Upper lobe of left lung (tissue), 6 donors: ENCODE data around the gene KRT86. TPM values are rescaled to one million over a fixed set of nuclear protein-coding genes. Genes with fewer than 3 reads are reported as not detected.

Source experiments
- ATAC-seq, 2 donors: fragments of 200-7000 bp; cut with Tn5 transposase; one replicate each; pipeline ENCODE4 v1.9.1; 2022; ENCODE audit warnings: mild to moderate bottlenecking in 2 of 2, moderate library complexity in 2 of 2; ENCODE audit not compliant: low FRiP score in 2 of 2
- DNase-seq, 2 donors: peaks; one replicate each; pipeline ENCODE4 v3.0.0-alpha.2; 2019 to 2020
- H3K27ac ChIP-seq, 4 donors: fragments of 200-600 bp; sonication (generic); one replicate each; pipeline ENCODE4 v1.5.1; 2016 to 2019
- H3K27me3 ChIP-seq, 4 donors: fragments of 200-600 bp; sonication (generic); one replicate each; pipeline ENCODE4 v1.5.1; 2017 to 2019
- H3K36me3 ChIP-seq, 4 donors: fragments of 200-600 bp; sonication (generic); one replicate each; pipeline ENCODE4 v1.5.1; 2016 to 2019
- H3K4me1 ChIP-seq, 4 donors: fragments of 200-600 bp; sonication (generic); one replicate each; pipeline ENCODE4 v1.5.1; 2018 to 2019
- H3K4me3 ChIP-seq, 4 donors: fragments of 200-600 bp; sonication (generic); one replicate each; pipeline ENCODE4 v1.5.1; 2017 to 2019; ENCODE audit warnings: mild to moderate bottlenecking in 2 of 4, moderate library complexity in 1 of 4
- H3K9me3 ChIP-seq, 4 donors: fragments of 200-600 bp; sonication (generic); one replicate each; pipeline ENCODE4 v1.5.1; 2018 to 2019
- CTCF ChIP-seq, 6 experiments: fragments of 450-650 bp in 4 of 6; fragments of 200-600 bp in 2 of 6; sonication (generic) in 2 of 6; IDR thresholded peaks; one replicate each; pipeline ENCODE4 v1.5.1; 2016 to 2019; ENCODE audit warnings: antibody characterized with exemption in 6 of 6
- EP300 ChIP-seq, 4 donors: sonication (generic); formaldehyde crosslinking; IDR thresholded peaks; one replicate each; pipeline ENCODE4 v1.5.1; 2017; ENCODE audit warnings: antibody characterized with exemption in 4 of 4, control low read depth in 2 of 4
- POLR2A ChIP-seq, 4 donors: fragments of 450-650 bp; IDR thresholded peaks; one replicate each; pipeline ENCODE4 v1.5.1; 2016 to 2017; ENCODE audit warnings: antibody characterized with exemption in 4 of 4, mild to moderate bottlenecking in 2 of 4
- POLR2AphosphoS5 ChIP-seq, 2 donors: sonication (generic); formaldehyde crosslinking; IDR thresholded peaks; one replicate each; pipeline ENCODE4 v1.5.1; 2017; ENCODE audit warnings: antibody characterized with exemption in 2 of 2
- WGBS, 2 donors: methylation state at CpG; one replicate each; pipeline ENCODE4 v1.1.5; 2017 to 2018; 5-methylcytosine and 5-hydroxymethylcytosine counted together
- total RNA-seq, 6 donors: library from RNA; depleted of rRNA in 4 of 6; stranded (reverse); fragments of >200 nt in 4 of 6; gene quantifications; one replicate each; pipeline versions ENCODE4 v1.1.0 to v1.2.1, GENCODE V29; 2016 to 2021
- donor health status: DM: no; HTN: no; CAD: no; lungs with moderate emphysema.
- donor health status: DM: no; HTN: yes; CAD: no; lungs with severe emphysema.

The KRT86 gene
- total RNA-seq, 6 donors from 2014 or later, result 0.30 to 1.5 (median 0.93) TPM; not detected in 2

GRCh38 chr12:52259657-52260243 lies 14.7 kb upstream of the KRT86 start:
- TF ChIP-seq POLR2AphosphoS5 (IDR thresholded peaks at IDR 0.05) (no peak), EP300 (IDR thresholded peaks at IDR 0.05) (no peak), POLR2A (IDR thresholded peaks at IDR 0.05) (no peak), CTCF (IDR thresholded peaks at IDR 0.05) (no peak)
- peaks cover 0 to 17% (median 6%) of the 10 kb centered on the region in 4 donors for H3K27me3 ChIP-seq
- H3K27ac ChIP-seq, result no peak overlapping the region
- H3K4me1 ChIP-seq, result peaks cover 4 to 9% (median 6%) of the 10 kb centered on the region in 4 donors
- ATAC-seq (no peak), DNase-seq (no peak)
- no peaks in the 10 kb centered on the region for H3K9me3 ChIP-seq
- no peaks in the 10 kb centered on the region for H3K36me3 ChIP-seq
- H3K4me3 ChIP-seq, result no peak overlapping the region
- 67 to 68% methylated on average over 6 of the region's 6 CpGs for WGBS, 2 donors

GRCh38 chr12:52260361-52261207 lies 13.9 kb upstream of the KRT86 start:
- peaks cover 0 to 17% (median 6%) of the 10 kb centered on the region in 4 donors for H3K27me3 ChIP-seq
- no peak overlapping the region for H3K27ac ChIP-seq
- peaks cover 4 to 9% (median 6%) of the 10 kb centered on the region in 4 donors for H3K4me1 ChIP-seq
- DNase-seq (no peak), ATAC-seq (no peak)
- H3K9me3 ChIP-seq, result no peaks in the 10 kb centered on the region
- TF ChIP-seq EP300 (IDR thresholded peaks at IDR 0.05), result no peak
- WGBS, 2 donors, result 64 to 71% methylated on average over 9 of the region's 9 CpGs
- H3K36me3 ChIP-seq, result no peaks in the 10 kb centered on the region
- no peak overlapping the region for H3K4me3 ChIP-seq

- Histone ChIP-seq H3K4me3 (no peak overlapping the region), H3K9me3 (no peaks in the 10 kb centered on the region), H3K4me1 (peaks cover 4 to 9% (median 6%) of the 10 kb centered on the region in 4 donors), H3K27ac (no peak overlapping the region), H3K27me3 (peaks cover 0 to 17% (median 6%) of the 10 kb centered on the region in 4 donors), H3K36me3 (no peaks in the 10 kb centered on the region)
- TF ChIP-seq EP300 (IDR thresholded peaks at IDR 0.05) (no peak), CTCF (IDR thresholded peaks at IDR 0.05) (no peak), POLR2AphosphoS5 (IDR thresholded peaks at IDR 0.05) (no peak), POLR2A (IDR thresholded peaks at IDR 0.05) (no peak)
- WGBS, 2 donors, result 73 to 80% methylated on average over 1 of the region's 1 CpG
- no peak for ATAC-seq
- DNase-seq, result no peak
Measured at GRCh38 chr12:52261208-52261484, 13.3 kb upstream of the KRT86 start.

- TF ChIP-seq CTCF (IDR thresholded peaks at IDR 0.05), result no peak
- no peak for TF ChIP-seq POLR2AphosphoS5 (IDR thresholded peaks at IDR 0.05)
- TF ChIP-seq EP300 (IDR thresholded peaks at IDR 0.05), result no peak
- TF ChIP-seq POLR2A (IDR thresholded peaks at IDR 0.05), result no peak
- Histone ChIP-seq H3K4me3 (no peak overlapping the region), H3K27ac (no peak overlapping the region), H3K36me3 (no peaks in the 10 kb centered on the region), H3K27me3 (peaks cover 0 to 15% (median 6%) of the 10 kb centered on the region in 4 donors), H3K9me3 (no peaks in the 10 kb centered on the region), H3K4me1 (peaks cover 4 to 9% (median 6%) of the 10 kb centered on the region in 4 donors)
- no peak for DNase-seq
- ATAC-seq, result no peak
- 90 to 91% methylated on average over 2 to 3 of the region's 3 CpGs for WGBS, 2 donors
Measured at GRCh38 chr12:52262286-52262685, 12.2 kb upstream of the KRT86 start.

GRCh38 chr12:52263761-52264434 lies 10.5 kb upstream of the KRT86 start:
- no peak for DNase-seq
- 65 to 92% methylated on average over 4 to 7 of the region's 7 CpGs for WGBS, 2 donors

More at GRCh38 chr12:52263761-52264434, 10.5 kb upstream of the KRT86 start:
- Histone ChIP-seq H3K9me3 (no peaks in the 10 kb centered on the region), H3K4me1 (no peaks in the 10 kb centered on the region), H3K4me3 (no peak overlapping the region), H3K36me3 (no peaks in the 10 kb centered on the region), H3K27me3 (no peaks in the 10 kb centered on the region), H3K27ac (no peak overlapping the region)
- no peak for TF ChIP-seq POLR2AphosphoS5 (IDR thresholded peaks at IDR 0.05)
- no peak for TF ChIP-seq CTCF (IDR thresholded peaks at IDR 0.05)
- TF ChIP-seq EP300 (IDR thresholded peaks at IDR 0.05), result no peak
- no peak for TF ChIP-seq POLR2A (IDR thresholded peaks at IDR 0.05)
- no peak for ATAC-seq
